ENCODE measurements around the gene DLX4.

DNA sequence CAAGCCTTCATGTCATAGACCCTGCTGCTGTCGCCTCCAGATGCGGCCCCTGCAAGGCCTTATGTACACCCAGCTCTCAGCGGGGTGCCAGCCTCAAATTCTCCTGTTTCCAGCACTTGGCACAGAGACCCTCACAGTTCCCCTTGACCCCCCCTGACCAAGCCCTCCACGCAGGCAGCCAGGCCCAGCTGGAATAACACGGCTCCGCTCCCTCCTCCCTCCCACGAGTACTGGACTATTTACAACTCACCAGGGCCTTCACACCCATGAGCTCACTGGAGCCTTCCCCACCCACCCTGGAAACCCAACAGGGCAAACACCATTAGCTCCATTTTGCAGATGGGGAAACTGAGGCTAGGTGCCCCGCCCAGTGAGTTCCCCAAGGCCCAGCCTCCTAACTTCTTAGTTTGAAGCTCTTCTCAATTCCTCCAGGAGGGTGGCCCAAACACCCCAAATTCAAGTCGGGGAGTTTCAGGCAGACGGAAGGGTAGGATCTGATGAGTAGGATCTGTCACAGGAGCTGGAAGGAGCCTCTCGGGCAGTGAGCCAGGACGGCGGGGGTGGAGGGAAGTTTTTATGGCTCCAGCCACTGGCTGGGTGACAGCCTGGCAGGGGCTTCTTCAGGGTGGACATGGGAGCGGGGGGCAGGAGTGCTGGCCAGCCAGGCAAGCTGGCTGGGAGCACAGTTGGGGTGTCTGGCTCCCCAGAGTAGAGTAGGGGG is 17.5 kb upstream of the DLX4 start:
- TF ChIP-seq HDAC2 (IDR thresholded peaks at IDR 0.05), result no peak
- TF ChIP-seq, protein P1, sequence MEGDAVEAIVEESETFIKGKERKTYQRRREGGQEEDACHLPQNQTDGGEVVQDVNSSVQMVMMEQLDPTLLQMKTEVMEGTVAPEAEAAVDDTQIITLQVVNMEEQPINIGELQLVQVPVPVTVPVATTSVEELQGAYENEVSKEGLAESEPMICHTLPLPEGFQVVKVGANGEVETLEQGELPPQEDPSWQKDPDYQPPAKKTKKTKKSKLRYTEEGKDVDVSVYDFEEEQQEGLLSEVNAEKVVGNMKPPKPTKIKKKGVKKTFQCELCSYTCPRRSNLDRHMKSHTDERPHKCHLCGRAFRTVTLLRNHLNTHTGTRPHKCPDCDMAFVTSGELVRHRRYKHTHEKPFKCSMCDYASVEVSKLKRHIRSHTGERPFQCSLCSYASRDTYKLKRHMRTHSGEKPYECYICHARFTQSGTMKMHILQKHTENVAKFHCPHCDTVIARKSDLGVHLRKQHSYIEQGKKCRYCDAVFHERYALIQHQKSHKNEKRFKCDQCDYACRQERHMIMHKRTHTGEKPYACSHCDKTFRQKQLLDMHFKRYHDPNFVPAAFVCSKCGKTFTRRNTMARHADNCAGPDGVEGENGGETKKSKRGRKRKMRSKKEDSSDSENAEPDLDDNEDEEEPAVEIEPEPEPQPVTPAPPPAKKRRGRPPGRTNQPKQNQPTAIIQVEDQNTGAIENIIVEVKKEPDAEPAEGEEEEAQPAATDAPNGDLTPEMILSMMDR (IDR thresholded peaks at IDR 0.05 in 2 of 3, conservative IDR thresholded peaks at IDR 0.05 in 1 of 3; ENCODE audit: control insufficient read depth in 2 of 3, extremely low read depth in 1 of 3, insufficient read depth in 1 of 3, low read depth in 3 of 3, low read length in 3 of 3), result no peak
